ENCODE results near the gene CNTNAP5.

CNTNAP5 gene

DNA sequence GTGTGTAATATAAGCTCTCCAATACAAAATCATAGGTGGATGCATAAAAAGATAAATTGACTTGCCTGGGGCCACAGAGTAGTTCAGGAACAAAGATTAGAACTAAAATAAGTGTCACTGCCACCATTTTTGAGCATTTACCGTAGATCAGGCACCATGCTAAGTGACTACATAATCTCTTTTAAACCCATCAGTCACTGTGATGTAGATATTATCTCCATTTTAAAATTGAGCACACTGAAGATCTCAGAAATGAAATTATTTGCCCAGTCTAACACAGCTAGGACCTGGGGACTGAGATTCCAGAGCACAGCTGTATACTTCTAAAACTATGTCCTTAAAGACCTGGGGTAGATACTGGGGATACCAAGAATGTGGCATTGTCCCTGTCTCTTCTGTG, 737.3 kb downstream of the CNTNAP5 start:
- Histone ChIP-seq H3K27ac (ENCODE audit: low read depth, low read length) (no peak overlapping the region), H3K9me3 (ENCODE audit: insufficient read depth, low read depth, low read length) (no peaks in the 10 kb centered on the region), H3K4me2 (ENCODE audit: low read length) (no peak overlapping the region), H2BK5ac (ENCODE audit: low read depth, low read length, poor library complexity) (no peak overlapping the region), H4K8ac (ENCODE audit: low read depth, low read length) (no peak overlapping the region), H3K4ac (ENCODE audit: low read depth, low read length) (no peak overlapping the region), H2BK120ac (ENCODE audit: insufficient read depth, low read length, poor library complexity) (no peak overlapping the region), H4K12ac (ENCODE audit: low read depth, low read length) (no peak overlapping the region), H3K4me1 (ENCODE audit: control insufficient read depth in 1 of 2, insufficient read depth in 2 of 2, low read length in 2 of 2) (no peaks in the 10 kb centered on the region), H3K9ac (ENCODE audit: low read length) (no peak overlapping the region), H3K23ac (ENCODE audit: low read length) (no peak overlapping the region), H2BK12ac (ENCODE audit: low read length) (no peak overlapping the region), H3K4me3 (ENCODE audit: low read depth, low read length) (no peak overlapping the region), H3K27me3 (ENCODE audit: insufficient read depth, low read length) (no peaks in the 10 kb centered on the region), H3K18ac (ENCODE audit: low read length) (no peak overlapping the region), H3K36me3 (ENCODE audit: control insufficient read depth in 1 of 2, insufficient read depth in 2 of 2, low read length in 2 of 2) (no peaks in the 10 kb centered on the region), H2AK5ac (ENCODE audit: low read length) (no peak overlapping the region), H3K79me1 (ENCODE audit: low read length) (no peaks in the 10 kb centered on the region), H3K14ac (ENCODE audit: low read length) (no peak overlapping the region), H4K91ac (ENCODE audit: low read depth, low read length) (no peak overlapping the region), H2AFZ (ENCODE audit: insufficient read depth, low read length, poor library complexity) (no peak overlapping the region), H3K79me2 (ENCODE audit: control insufficient read depth, insufficient read depth, low read length, poor library complexity) (no peaks in the 10 kb centered on the region)
- WGBS (ENCODE audit: extremely low coverage, insufficient coverage, insufficient read length): no CpG with 5 or more reads among the region's 1 CpG
- no peak for DNase-seq

- Histone ChIP-seq H2AFZ (ENCODE audit: insufficient read depth, low read length, poor library complexity) (no peak overlapping the region), H3K9me3 (ENCODE audit: insufficient read depth, low read depth, low read length) (no peaks in the 10 kb centered on the region)
These were observed 738.5 kb downstream of the CNTNAP5 start for GRCh38 chr2:124763611-124764010.

GRCh38 chr2:124774781-124775180, 749.7 kb downstream of the CNTNAP5 start:
- no peak for DNase-seq
- no peak overlapping the region for H2AFZ ChIP-seq (ENCODE audit: insufficient read depth, low read length, poor library complexity)

More at GRCh38 chr2:124763611-124764010, 738.5 kb downstream of the CNTNAP5 start:
- no peak overlapping the region for H3K4me2 ChIP-seq (ENCODE audit: low read length)
- H3K4me1 ChIP-seq (ENCODE audit: control insufficient read depth in 1 of 2, insufficient read depth in 2 of 2, low read length in 2 of 2): no peaks in the 10 kb centered on the region
- no peak overlapping the region for H4K12ac ChIP-seq (ENCODE audit: low read depth, low read length)
- no peak overlapping the region for H4K91ac ChIP-seq (ENCODE audit: low read depth, low read length)
- no peak overlapping the region for H3K9ac ChIP-seq (ENCODE audit: low read length)
- no peak overlapping the region for H3K4ac ChIP-seq (ENCODE audit: low read depth, low read length)
- no peak overlapping the region for H2BK120ac ChIP-seq (ENCODE audit: insufficient read depth, low read length, poor library complexity)
- no peak overlapping the region for H3K23ac ChIP-seq (ENCODE audit: low read length)
- no peak overlapping the region for H2AK5ac ChIP-seq (ENCODE audit: low read length)
- H2BK12ac ChIP-seq (ENCODE audit: low read length): no peak overlapping the region
- H3K18ac ChIP-seq (ENCODE audit: low read length): no peak overlapping the region
- no peaks in the 10 kb centered on the region for H3K27me3 ChIP-seq (ENCODE audit: insufficient read depth, low read length)
- no peak overlapping the region for H3K27ac ChIP-seq (ENCODE audit: low read depth, low read length)
- H3K79me2 ChIP-seq (ENCODE audit: control insufficient read depth, insufficient read depth, low read length, poor library complexity): no peaks in the 10 kb centered on the region
- H2BK5ac ChIP-seq (ENCODE audit: low read depth, low read length, poor library complexity): no peak overlapping the region
- H3K79me1 ChIP-seq (ENCODE audit: low read length): no peaks in the 10 kb centered on the region
- WGBS (ENCODE audit: extremely low coverage, insufficient coverage, insufficient read length): no CpG with 5 or more reads among the region's 9 CpGs
- H3K4me3 ChIP-seq (ENCODE audit: low read depth, low read length): no peak overlapping the region
- DNase-seq: no peak
- H3K14ac ChIP-seq (ENCODE audit: low read length): no peak overlapping the region
- no peak overlapping the region for H4K8ac ChIP-seq (ENCODE audit: low read depth, low read length)
- no peaks in the 10 kb centered on the region for H3K36me3 ChIP-seq (ENCODE audit: control insufficient read depth in 1 of 2, insufficient read depth in 2 of 2, low read length in 2 of 2)

GRCh38 chr2:124776332-124776731, 751.2 kb downstream of the CNTNAP5 start:
- no peaks in the 10 kb centered on the region for H3K27me3 ChIP-seq (ENCODE audit: insufficient read depth, low read length)
- H4K91ac ChIP-seq (ENCODE audit: low read depth, low read length): no peak overlapping the region
- H2AFZ ChIP-seq (ENCODE audit: insufficient read depth, low read length, poor library complexity): no peak overlapping the region
- no peaks in the 10 kb centered on the region for H3K36me3 ChIP-seq (ENCODE audit: control insufficient read depth in 1 of 2, insufficient read depth in 2 of 2, low read length in 2 of 2)
- H3K4me3 ChIP-seq (ENCODE audit: low read depth, low read length): no peak overlapping the region
- no peak overlapping the region for H2BK120ac ChIP-seq (ENCODE audit: insufficient read depth, low read length, poor library complexity)
- no peak overlapping the region for H2AK5ac ChIP-seq (ENCODE audit: low read length)
- no peak overlapping the region for H2BK12ac ChIP-seq (ENCODE audit: low read length)
- no peak overlapping the region for H3K9ac ChIP-seq (ENCODE audit: low read length)
- no peak overlapping the region for H3K23ac ChIP-seq (ENCODE audit: low read length)
- H4K8ac ChIP-seq (ENCODE audit: low read depth, low read length): no peak overlapping the region
- no peaks in the 10 kb centered on the region for H3K79me1 ChIP-seq (ENCODE audit: low read length)
- no peak overlapping the region for H3K4me2 ChIP-seq (ENCODE audit: low read length)
- no peak overlapping the region for H3K18ac ChIP-seq (ENCODE audit: low read length)
- no peaks in the 10 kb centered on the region for H3K79me2 ChIP-seq (ENCODE audit: control insufficient read depth, insufficient read depth, low read length, poor library complexity)
- WGBS (ENCODE audit: extremely low coverage, insufficient coverage, insufficient read length): no CpG with 5 or more reads among the region's 3 CpGs
- no peak for DNase-seq
- H3K4me1 ChIP-seq (ENCODE audit: control insufficient read depth in 1 of 2, insufficient read depth in 2 of 2, low read length in 2 of 2): peaks cover 0 to 2% of the 10 kb centered on the region in 2 experiments
- no peak overlapping the region for H3K27ac ChIP-seq (ENCODE audit: low read depth, low read length)
- H3K9me3 ChIP-seq (ENCODE audit: insufficient read depth, low read depth, low read length): peaks cover 2% of the 10 kb centered on the region
- no peak overlapping the region for H3K4ac ChIP-seq (ENCODE audit: low read depth, low read length)
- no peak overlapping the region for H4K12ac ChIP-seq (ENCODE audit: low read depth, low read length)
- H3K14ac ChIP-seq (ENCODE audit: low read length): no peak overlapping the region
- no peak overlapping the region for H2BK5ac ChIP-seq (ENCODE audit: low read depth, low read length, poor library complexity)

More at GRCh38 chr2:124774781-124775180, 749.7 kb downstream of the CNTNAP5 start:
- no peak overlapping the region for H3K9ac ChIP-seq (ENCODE audit: low read length)
- H2BK5ac ChIP-seq (ENCODE audit: low read depth, low read length, poor library complexity): no peak overlapping the region
- no peaks in the 10 kb centered on the region for H3K27me3 ChIP-seq (ENCODE audit: insufficient read depth, low read length)
- no peak overlapping the region for H3K23ac ChIP-seq (ENCODE audit: low read length)
- no peak overlapping the region for H4K12ac ChIP-seq (ENCODE audit: low read depth, low read length)
- no peak overlapping the region for H3K4ac ChIP-seq (ENCODE audit: low read depth, low read length)
- H3K4me3 ChIP-seq (ENCODE audit: low read depth, low read length): no peak overlapping the region
- H3K4me1 ChIP-seq (ENCODE audit: control insufficient read depth in 1 of 2, insufficient read depth in 2 of 2, low read length in 2 of 2): peaks cover 0 to 2% of the 10 kb centered on the region in 2 experiments
- H4K8ac ChIP-seq (ENCODE audit: low read depth, low read length): no peak overlapping the region
- no peak overlapping the region for H3K14ac ChIP-seq (ENCODE audit: low read length)
- H3K18ac ChIP-seq (ENCODE audit: low read length): no peak overlapping the region
- no peaks in the 10 kb centered on the region for H3K79me1 ChIP-seq (ENCODE audit: low read length)
- no peaks in the 10 kb centered on the region for H3K36me3 ChIP-seq (ENCODE audit: control insufficient read depth in 1 of 2, insufficient read depth in 2 of 2, low read length in 2 of 2)
- H2AK5ac ChIP-seq (ENCODE audit: low read length): no peak overlapping the region
- H3K4me2 ChIP-seq (ENCODE audit: low read length): no peak overlapping the region
- H3K79me2 ChIP-seq (ENCODE audit: control insufficient read depth, insufficient read depth, low read length, poor library complexity): no peaks in the 10 kb centered on the region
- no peak overlapping the region for H2BK120ac ChIP-seq (ENCODE audit: insufficient read depth, low read length, poor library complexity)
- peaks cover 2% of the 10 kb centered on the region for H3K9me3 ChIP-seq (ENCODE audit: insufficient read depth, low read depth, low read length)
- H2BK12ac ChIP-seq (ENCODE audit: low read length): no peak overlapping the region
- H4K91ac ChIP-seq (ENCODE audit: low read depth, low read length): no peak overlapping the region
- H3K27ac ChIP-seq (ENCODE audit: low read depth, low read length): no peak overlapping the region
- WGBS (ENCODE audit: extremely low coverage, insufficient coverage, insufficient read length): no CpG with 5 or more reads among the region's 5 CpGs
